ENCODE data around the gene ZNRF2. TPM values are rescaled to one million over a fixed set of nuclear protein-coding genes. Genes with fewer than 3 reads are reported as not detected.

Gene ZNRF2
- total RNA-seq, 1 experiment from 2014 or later: 24.7 TPM

DNA sequence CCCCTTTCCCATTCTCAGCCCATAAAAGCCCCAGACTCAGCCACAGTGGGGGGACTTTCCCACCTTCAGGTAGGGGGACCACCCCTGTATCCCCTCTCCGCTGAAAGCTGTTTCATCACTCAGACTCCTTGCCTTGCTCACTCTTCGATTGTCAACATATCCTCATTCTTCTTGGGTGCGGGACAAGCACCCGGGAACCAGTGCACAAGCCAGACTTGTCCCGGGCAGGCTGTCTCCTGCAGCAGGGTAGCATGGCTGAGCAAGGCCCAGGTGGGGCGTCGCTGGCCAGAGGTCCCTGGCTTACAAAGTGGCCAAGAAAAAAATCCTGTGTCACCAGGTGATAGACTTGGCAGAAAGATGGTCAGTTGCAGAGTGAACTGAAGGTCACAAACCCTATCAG lies 129.5 kb downstream of the ZNRF2 start:
- intact Hi-C loops (cut with micrococcal nuclease; ENCODE audit: unreplicated experiment): loop anchor here (1.0 to 5.0 kb wide), 7 partner anchors 129 to 1492 kb away; partner anchors contain the start of gene ZNRF2
- no TSS peak for BruUV-seq (replicated peaks)

More for the DNA sequence above, 129.5 kb downstream of the ZNRF2 start:
- Histone ChIP-seq H4K20me1 (ENCODE audit: insufficient read depth) (no peaks in the 10 kb centered on the region), H3K9me2 (ENCODE audit: insufficient read depth) (no peaks in the 10 kb centered on the region), H3K79me2 (ENCODE audit: low read depth) (no peaks in the 10 kb centered on the region), H2AFZ (no peak overlapping the region), H3K9me3 (ENCODE audit: insufficient read depth, low read depth) (0 out of 2 replicates have a peak, but pooled peaks cover 6% of the 10 kb centered on the region), H3K27me3 (ENCODE audit: insufficient read depth, low read depth) (no peaks in the 10 kb centered on the region), H3K36me3 (ENCODE audit: low read depth) (no peaks in the 10 kb centered on the region), H3K4me1 (replicated peaks; ENCODE audit: insufficient read depth) (no peaks in the 10 kb centered on the region), H3K4me2 (no peak overlapping the region), H3F3A (ENCODE audit: insufficient read depth, low read depth) (no peaks in the 10 kb centered on the region; the same call in 1 of the 2 replicates), H3K4me3 (no peak overlapping the region), H3K27ac (no peak overlapping the region)
- TF ChIP-seq, protein P1, sequence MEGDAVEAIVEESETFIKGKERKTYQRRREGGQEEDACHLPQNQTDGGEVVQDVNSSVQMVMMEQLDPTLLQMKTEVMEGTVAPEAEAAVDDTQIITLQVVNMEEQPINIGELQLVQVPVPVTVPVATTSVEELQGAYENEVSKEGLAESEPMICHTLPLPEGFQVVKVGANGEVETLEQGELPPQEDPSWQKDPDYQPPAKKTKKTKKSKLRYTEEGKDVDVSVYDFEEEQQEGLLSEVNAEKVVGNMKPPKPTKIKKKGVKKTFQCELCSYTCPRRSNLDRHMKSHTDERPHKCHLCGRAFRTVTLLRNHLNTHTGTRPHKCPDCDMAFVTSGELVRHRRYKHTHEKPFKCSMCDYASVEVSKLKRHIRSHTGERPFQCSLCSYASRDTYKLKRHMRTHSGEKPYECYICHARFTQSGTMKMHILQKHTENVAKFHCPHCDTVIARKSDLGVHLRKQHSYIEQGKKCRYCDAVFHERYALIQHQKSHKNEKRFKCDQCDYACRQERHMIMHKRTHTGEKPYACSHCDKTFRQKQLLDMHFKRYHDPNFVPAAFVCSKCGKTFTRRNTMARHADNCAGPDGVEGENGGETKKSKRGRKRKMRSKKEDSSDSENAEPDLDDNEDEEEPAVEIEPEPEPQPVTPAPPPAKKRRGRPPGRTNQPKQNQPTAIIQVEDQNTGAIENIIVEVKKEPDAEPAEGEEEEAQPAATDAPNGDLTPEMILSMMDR (conservative IDR thresholded peaks at IDR 0.05): no peak
- TF ChIP-seq EZH2 (IDR thresholded peaks at IDR 0.05; ENCODE audit: low read depth): no peak
- CTCF ChIA-PET: interaction anchor here (0.5 to 0.6 kb wide), 2 partner anchors 150 to 348 kb away, joined by 3 to 11 read pairs; no protein-coding TSS in a partner anchor
- DNase-seq: no peak
- POLR2A ChIA-PET (ENCODE audit: unreplicated experiment): no interaction called here

Small RNA genes lying within 50 kb of the gene (microRNA-seq; reads per million reads assigned to microRNA genes)
- gene MIR550A1 (ENCODE audit: borderline number of aligned reads, borderline replicate concordance) (not detected), gene MIR550B1 (ENCODE audit: borderline number of aligned reads, borderline replicate concordance) (not detected)

Other genes starting within 250 kb of the ZNRF2 start
- 21.6 and 23.1 TPM in 2 replicates for gene MTURN, start 149.6 kb upstream of the ZNRF2 start, total RNA-seq (2021)
- gene NOD1, start 194.2 kb downstream of the ZNRF2 start, total RNA-seq (2021): 16.5 and 20.5 TPM in 2 replicates
- gene GGCT, start 220.2 kb downstream of the ZNRF2 start, total RNA-seq (2021): 151 and 162 TPM in 2 replicates

Measured in PC-9 (cell line).